HepG2 (cell line): ENCODE data around the gene DNPH1. TPM values are rescaled to one million over a fixed set of nuclear protein-coding genes. Genes with fewer than 3 reads are reported as not detected.

ENCODE experiments used
- ATAC-seq: fragments of 200-7000 bp; cut with Tn5 transposase; 3 replicates; pipeline ENCODE4 v1.9.1; 2020; ENCODE audit warnings: mild to moderate bottlenecking, moderate library complexity
- BruUV-seq: library from RNA; stranded (reverse); fragments of 400-500 nt; replicated peaks from 2 replicates; lab custom pipeline; 2021; lab: Mats Ljungman, UMichigan
- CTCF ChIA-PET: fragments of 300-600 bp; formaldehyde crosslinking; extraction: SDS; loops from one replicate; lab custom pipeline; 2021; ENCODE audit warnings: low total read pairs, inconsistent platforms, low intra/inter-chr PET ratio; lab: Yijun Ruan, JAX
- POLR2A ChIA-PET: fragments of 350-600 bp; sonication (Branson Sonifier 250); formaldehyde crosslinking; loops from one replicate; lab custom pipeline; 2020; ENCODE audit warnings: antibody characterized with exemption, inconsistent platforms; lab: Yijun Ruan, JAX
- DNase-seq: peaks from one replicate; pipeline ENCODE4 v3.0.0-alpha.2; 2015; ENCODE audit warnings: low spot score
- FAIRE-seq: peaks from 3 replicates; lab custom pipeline; 2011; peaks lifted over from hg19 to GRCh38; lab: Jason Lieb, UNC
- H2AFZ ChIP-seq: one replicate; pipeline ENCODE4 v1.6.1; 2011; ENCODE audit warnings: low read length, inconsistent platforms
- H3K27ac ChIP-seq: fragments of 300-600 bp; 3 replicates; pipeline ENCODE4 v1.8.0; 2011; ENCODE audit warnings: mixed run types, mild to moderate bottlenecking, mixed read lengths, low read length, inconsistent platforms; ENCODE audit not compliant: insufficient read depth; ENCODE audit errors: extremely low read length
- H3K27me3 ChIP-seq, 2 experiments: fragments of 200-600 bp in 1 of 2; 2 replicates in 1 of 2; 3 replicates in 1 of 2; pipeline versions ENCODE4 v1.6.0 to v1.8.0; 2011; ENCODE audit warnings: low read length in 2 of 2, mild to moderate bottlenecking in 2 of 2, moderate library complexity in 2 of 2, inconsistent platforms in 1 of 2; ENCODE audit not compliant: insufficient read depth in 2 of 2, control insufficient read depth in 1 of 2
- H3K36me3 ChIP-seq, 2 experiments: fragments of 200-600 bp in 1 of 2; replicated peaks in 1 of 2; 2 replicates in 1 of 2; 3 replicates in 1 of 2; pipeline versions ENCODE4 v1.5.1 to v1.8.0; 2011; ENCODE audit warnings: low read length in 2 of 2, inconsistent platforms in 1 of 2; ENCODE audit not compliant: insufficient read depth in 2 of 2, control insufficient read depth in 1 of 2
- H3K4me1 ChIP-seq: 2 replicates; pipeline ENCODE4 v1.5.1; 2012; ENCODE audit warnings: low read length, inconsistent platforms; ENCODE audit not compliant: insufficient read depth
- H3K4me2 ChIP-seq: 2 replicates; pipeline ENCODE4 v1.6.0; 2011; ENCODE audit warnings: low read depth, low read length, inconsistent platforms
- H3K4me3 ChIP-seq, 3 experiments: fragments of 200-600 bp in 1 of 3; sonication (generic), shearing (Covaris generic) in 1 of 3; replicated peaks in 1 of 3; 2 replicates each; pipeline ENCODE4 v1.5.1; 2011 to 2016; ENCODE audit warnings: low read length in 3 of 3, inconsistent platforms in 2 of 3, low read depth in 2 of 3, mild to moderate bottlenecking in 2 of 3, control low read depth in 1 of 3, mixed read lengths in 1 of 3; ENCODE audit not compliant: insufficient read depth in 1 of 3
- H3K79me2 ChIP-seq: one replicate; pipeline ENCODE4 v1.6.1; 2011; ENCODE audit warnings: low read length, inconsistent platforms; ENCODE audit not compliant: insufficient read depth
- H3K9ac ChIP-seq: 2 replicates; pipeline ENCODE4 v1.6.0; 2011; ENCODE audit warnings: mild to moderate bottlenecking, low read depth, low read length, inconsistent platforms; ENCODE audit not compliant: insufficient read depth
- H3K9me3 ChIP-seq: 2 replicates; pipeline ENCODE4 v1.5.1; 2012; ENCODE audit warnings: mild to moderate bottlenecking, low read length
- H4K20me1 ChIP-seq: 2 replicates; pipeline ENCODE4 v1.6.0; 2011; ENCODE audit warnings: inconsistent platforms, mild to moderate bottlenecking, low read length, moderate library complexity; ENCODE audit not compliant: insufficient read depth
- BORCS8-MEF2B ChIP-seq: sonication (generic); formaldehyde crosslinking; IDR thresholded peaks from 2 replicates; pipeline ENCODE4 v1.8.0; 2022; ENCODE audit warnings: mild to moderate bottlenecking, missing genetic modification reagents
- ETV5 ChIP-seq: IDR thresholded peaks from 2 replicates; pipeline ENCODE4 v1.6.1; 2018; ENCODE audit warnings: missing biosample characterization, missing genetic modification reagents, inconsistent platforms, borderline replicate concordance
- HOXA3 ChIP-seq: sonication (generic); formaldehyde crosslinking; IDR thresholded peaks from 2 replicates; pipeline ENCODE4 v1.5.0; 2020; ENCODE audit warnings: missing genetic modification reagents
- MIXL1 ChIP-seq: IDR thresholded peaks from 2 replicates; pipeline ENCODE4 v1.6.1; 2016
- PATZ1 ChIP-seq: sonication (generic); formaldehyde crosslinking; IDR thresholded peaks from 2 replicates; pipeline ENCODE4 v1.4.0; 2020; ENCODE audit warnings: missing genetic modification reagents
- RARA ChIP-seq: IDR thresholded peaks from 2 replicates; pipeline ENCODE4 v1.6.1; 2016; ENCODE audit warnings: missing genetic modification reagents, missing compliant biosample characterization
- RXRB ChIP-seq: IDR thresholded peaks from 2 replicates; pipeline ENCODE4 v1.6.1; 2016; ENCODE audit warnings: borderline replicate concordance, missing genetic modification reagents, missing compliant biosample characterization
- SIX4 ChIP-seq: sonication (generic); formaldehyde crosslinking; IDR thresholded peaks from 2 replicates; pipeline ENCODE4 v1.4.0; 2020; ENCODE audit warnings: missing genetic modification reagents
- SOX6 ChIP-seq, 2 experiments: fragments of 450-650 bp in 1 of 2; sonication (generic) in 1 of 2; formaldehyde crosslinking in 1 of 2; IDR thresholded peaks; 2 replicates each; pipeline versions ENCODE4 v1.4.0 to v1.6.1; 2017 to 2020; ENCODE audit warnings: antibody characterized with exemption in 1 of 2, mild to moderate bottlenecking in 1 of 2, missing genetic modification reagents in 1 of 2
- U2AF1 ChIP-seq: fragments of 200-400 bp; formaldehyde crosslinking; optimal IDR thresholded peaks from 2 replicates; pipeline ENCODE3; 2017; ENCODE audit warnings: mild to moderate bottlenecking, low read depth, low read length
- ZFX ChIP-seq: sonication (generic); formaldehyde crosslinking; IDR thresholded peaks from 2 replicates; pipeline ENCODE4 v1.4.0; 2020; ENCODE audit warnings: mild to moderate bottlenecking, low read depth, missing genetic modification reagents, moderate library complexity
- ZNF292 ChIP-seq: sonication (generic); formaldehyde crosslinking; IDR thresholded peaks from 2 replicates; pipeline ENCODE4 v1.8.1; 2022; ENCODE audit warnings: mild to moderate bottlenecking, low read depth, missing genetic modification reagents, borderline replicate concordance
- ZSCAN21 ChIP-seq: sonication (generic); formaldehyde crosslinking; IDR thresholded peaks from 2 replicates; pipeline ENCODE4 v1.8.0; 2022; ENCODE audit warnings: mild to moderate bottlenecking, missing genetic modification reagents, moderate library complexity, borderline replicate concordance
- ZSCAN9 ChIP-seq: IDR thresholded peaks from 2 replicates; pipeline ENCODE4 v1.6.1; 2016; ENCODE audit warnings: borderline replicate concordance
- WGBS: methylation state at CpG from one replicate; pipeline ENCODE4 v1.1.6; 2017; ENCODE audit warnings: low lambda C conversion rate; 5-methylcytosine and 5-hydroxymethylcytosine counted together
- in situ Hi-C: cut with HindIII; loops from 2 replicates; pipeline ENCODE4 v1.10.0; 2017; ENCODE audit warnings: low pct_unique_long_range_greater_than_20kb; ENCODE audit not compliant: extremely low pct_ligation_motif_present
- intact Hi-C: fragments of 100-400 bp; cut with micrococcal nuclease; formaldehyde crosslinking; loops from one replicate; pipeline ENCODE4 v1.10.0; 2022; ENCODE audit not compliant: unreplicated experiment
- polyA plus RNA-seq, 8 experiments: library from polyadenylated mRNA; depleted of rRNA in 3 of 8; stranded (reverse) in 7 of 8; unstranded in 1 of 8; fragments of >200 nt; fragmentation: Illumina TruSeq in 4 of 8; extraction: Trizol in 4 of 8; gene quantifications; 2 replicates each; pipeline versions ENCODE4 v1.2.1 to v1.2.3, GENCODE V29; 2011 to 2016; ENCODE audit warnings: low read depth in 4 of 8, missing spikeins in 1 of 8, mixed read lengths in 1 of 8; ENCODE audit not compliant: insufficient read depth in 1 of 8
- total RNA-seq, 5 experiments: library from RNA; depleted of rRNA; stranded (reverse); fragments of >200 nt; fragmentation: Illumina TruSeq; extraction: Trizol; gene quantifications; 2 replicates each; pipeline ENCODE4 v1.2.3, GENCODE V29; 2016; ENCODE audit warnings: low read depth in 1 of 5
- TF ChIP-seq, protein P1 (sequence below): sonication (generic); IDR thresholded peaks from 2 replicates; pipeline ENCODE4 v1.6.1; 2016; ENCODE audit warnings: low read depth, borderline replicate concordance
- TF ChIP-seq, protein P2 (sequence below): sonication (generic); formaldehyde crosslinking; IDR thresholded peaks from 2 replicates; pipeline ENCODE4 v1.4.0; 2020; ENCODE audit warnings: missing genetic modification reagents, mild to moderate bottlenecking, borderline replicate concordance

DNPH1 gene
- total and polyA plus RNA-seq, 2 of the 13 experiments (the other 11 are each of a cell fraction or from before 2014, with no cell fraction given), result 56.5 to 75.1 TPM

- TF ChIP-seq, protein P1, sequence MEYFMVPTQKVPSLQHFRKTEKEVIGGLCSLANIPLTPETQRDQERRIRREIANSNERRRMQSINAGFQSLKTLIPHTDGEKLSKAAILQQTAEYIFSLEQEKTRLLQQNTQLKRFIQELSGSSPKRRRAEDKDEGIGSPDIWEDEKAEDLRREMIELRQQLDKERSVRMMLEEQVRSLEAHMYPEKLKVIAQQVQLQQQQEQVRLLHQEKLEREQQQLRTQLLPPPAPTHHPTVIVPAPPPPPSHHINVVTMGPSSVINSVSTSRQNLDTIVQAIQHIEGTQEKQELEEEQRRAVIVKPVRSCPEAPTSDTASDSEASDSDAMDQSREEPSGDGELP, result peak; percentile 36; the same call in 1 of the 2 replicates
These were observed 45.0 kb upstream of the DNPH1 start (continued) for GRCh38 chr6:43274127-43274915.

DNA sequence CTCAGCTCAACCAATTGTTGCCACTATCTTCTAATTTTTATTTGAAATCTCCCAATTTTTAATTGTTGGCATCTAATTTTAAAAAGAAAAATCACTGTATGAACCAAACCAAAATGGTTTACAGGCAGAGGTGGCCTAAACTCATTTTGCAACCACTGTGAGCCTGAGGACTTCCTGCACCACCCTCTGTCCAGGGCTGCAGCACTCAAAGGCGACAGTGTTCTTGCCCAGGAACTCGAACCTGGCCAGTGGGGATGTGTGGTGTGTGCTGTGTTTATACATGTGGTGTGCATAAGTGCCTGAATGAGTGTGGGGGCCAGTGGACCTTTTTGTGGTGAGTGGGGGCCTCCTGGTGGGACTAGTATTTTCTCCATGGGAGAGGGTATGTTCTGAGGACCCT is 44.4 kb upstream of the DNPH1 start:
- H4K20me1 ChIP-seq, result no peaks in the 10 kb centered on the region
- BruUV-seq, result no TSS peak
- peak overlapping the region; percentile 97 for H3K9ac ChIP-seq
- 0 out of 6 replicates have a peak overlapping the region, but pooled peaks of 1 of the 3 experiments have one; percentile 86 for H3K4me3 ChIP-seq
- H3K27ac ChIP-seq, result peak overlapping the region; percentile 94
- H3K27me3 ChIP-seq, result no peaks in the 10 kb centered on the region
- H3K79me2 ChIP-seq, result peaks cover 7% of the 10 kb centered on the region
- ATAC-seq (no peak), FAIRE-seq (no peak), DNase-seq (peak; percentile 55)
- no peaks in the 10 kb centered on the region for H3K36me3 ChIP-seq
- intact Hi-C loops (no loop called here), in situ Hi-C loops (no loop called here)
- H2AFZ ChIP-seq, result no peak overlapping the region
- H3K9me3 ChIP-seq, result no peaks in the 10 kb centered on the region
- H3K4me1 ChIP-seq, result peaks cover 96% of the 10 kb centered on the region
- WGBS, result 44% methylated on average over 2 of the region's 2 CpGs
- CTCF ChIA-PET, result no interaction called here
- H3K4me2 ChIP-seq, result peak overlapping the region; percentile 93
- POLR2A ChIA-PET, result interaction anchor here (1.6 to 20.0 kb wide), 3 partner anchors 16 to 96 kb away, joined by 5 to 314 read pairs (median 13); partner anchors contain the start of genes SLC22A7 and ZNF318
- TF ChIP-seq ZSCAN9 (CRISPR knock-in tag) (no peak), MIXL1 (0 out of 2 replicates have a peak, but pooled peaks have one; percentile 10), ETV5 (CRISPR knock-in tag) (peak; percentile 33; the same call in 1 of the 2 replicates), HOXA3 (0 out of 2 replicates have a peak, but pooled peaks have one; percentile 12), ZFX (peak; percentile 39; the same call in 1 of the 2 replicates), RXRB (peak; percentile 28; the same call in 1 of the 2 replicates), ZSCAN21 (no peak), SIX4 (CRISPR knock-in tag) (no peak), PATZ1 (CRISPR knock-in tag) (peak; percentile 84; the same call in 1 of the 2 replicates), ZNF292 (CRISPR knock-in tag) (0 out of 2 replicates have a peak, but pooled peaks have one; percentile 35), RARA (peak; percentile 21; the same call in 1 of the 2 replicates), BORCS8-MEF2B (CRISPR knock-in tag) (no peak), U2AF1 (peak; percentile 53), SOX6 (IDR thresholded peaks at IDR 0.05) (no peak), SOX6 (CRISPR knock-in tag; IDR thresholded peaks at IDR 0.05) (0 out of 2 replicates have a peak, but pooled peaks have one; percentile 8)
- TF ChIP-seq, protein P2, sequence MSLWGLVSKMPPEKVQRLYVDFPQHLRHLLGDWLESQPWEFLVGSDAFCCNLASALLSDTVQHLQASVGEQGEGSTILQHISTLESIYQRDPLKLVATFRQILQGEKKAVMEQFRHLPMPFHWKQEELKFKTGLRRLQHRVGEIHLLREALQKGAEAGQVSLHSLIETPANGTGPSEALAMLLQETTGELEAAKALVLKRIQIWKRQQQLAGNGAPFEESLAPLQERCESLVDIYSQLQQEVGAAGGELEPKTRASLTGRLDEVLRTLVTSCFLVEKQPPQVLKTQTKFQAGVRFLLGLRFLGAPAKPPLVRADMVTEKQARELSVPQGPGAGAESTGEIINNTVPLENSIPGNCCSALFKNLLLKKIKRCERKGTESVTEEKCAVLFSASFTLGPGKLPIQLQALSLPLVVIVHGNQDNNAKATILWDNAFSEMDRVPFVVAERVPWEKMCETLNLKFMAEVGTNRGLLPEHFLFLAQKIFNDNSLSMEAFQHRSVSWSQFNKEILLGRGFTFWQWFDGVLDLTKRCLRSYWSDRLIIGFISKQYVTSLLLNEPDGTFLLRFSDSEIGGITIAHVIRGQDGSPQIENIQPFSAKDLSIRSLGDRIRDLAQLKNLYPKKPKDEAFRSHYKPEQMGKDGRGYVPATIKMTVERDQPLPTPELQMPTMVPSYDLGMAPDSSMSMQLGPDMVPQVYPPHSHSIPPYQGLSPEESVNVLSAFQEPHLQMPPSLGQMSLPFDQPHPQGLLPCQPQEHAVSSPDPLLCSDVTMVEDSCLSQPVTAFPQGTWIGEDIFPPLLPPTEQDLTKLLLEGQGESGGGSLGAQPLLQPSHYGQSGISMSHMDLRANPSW (CRISPR knock-in tag), result no peak
